Prostate gland (tissue), 2 donors: Measurements from ENCODE around the gene LRRC8A. TPM values are rescaled to one million over a fixed set of nuclear protein-coding genes. Genes with fewer than 3 reads are reported as not detected.

Source experiments
- DNase-seq: peaks from one replicate; pipeline ENCODE4 v3.0.0-alpha.2; 2019; ENCODE audit warnings: low spot score
- H3K27ac ChIP-seq, 2 donors: fragments of 200-600 bp; sonication (generic); 2 replicates each; pipeline ENCODE4 v1.5.1; 2017 to 2019
- H3K27me3 ChIP-seq: fragments of 200-600 bp; sonication (generic); replicated peaks from 2 replicates; pipeline ENCODE4 v1.5.1; 2019; ENCODE audit not compliant: insufficient read depth
- H3K36me3 ChIP-seq, 2 donors: fragments of 200-600 bp; sonication (generic); 1 replicate in 1 of 2; 2 replicates in 1 of 2; pipeline versions ENCODE4 v1.5.1 to v1.8.1; 2017 to 2019
- H3K4me1 ChIP-seq: fragments of 200-600 bp; sonication (generic); replicated peaks from 2 replicates; pipeline ENCODE4 v1.5.1; 2019
- H3K4me3 ChIP-seq, 2 donors: fragments of 200-600 bp; sonication (generic); 2 replicates each; pipeline ENCODE4 v1.5.1; 2017 to 2019
- H3K9me3 ChIP-seq: fragments of 200-600 bp; sonication (generic); 2 replicates; pipeline ENCODE4 v1.5.1; 2017
- POLR2A ChIP-seq: fragments of 450-650 bp; IDR thresholded peaks from one replicate; pipeline ENCODE4 v1.6.1; 2016; ENCODE audit warnings: antibody characterized with exemption, mild to moderate bottlenecking
- POLR2AphosphoS5 ChIP-seq: sonication (generic); formaldehyde crosslinking; IDR thresholded peaks from one replicate; pipeline ENCODE4 v1.6.1; 2017; ENCODE audit warnings: antibody characterized with exemption
- WGBS: methylation state at CpG from one replicate; pipeline ENCODE4 v1.1.5; 2018; 5-methylcytosine and 5-hydroxymethylcytosine counted together
- intact Hi-C: fragments of 100-400 bp; cut with DNase I; formaldehyde crosslinking; loops from one replicate; pipeline ENCODE4 v1.14.2; 2022
- total RNA-seq, 2 donors: library from RNA; depleted of rRNA; stranded (reverse); fragments of >200 nt; gene quantifications; one replicate each; pipeline ENCODE4 v1.1.0, GENCODE V29; 2016
- TF ChIP-seq, protein P1 (sequence below), 4 experiments: fragments of 200-600 bp in 2 of 4; fragments of 450-650 bp in 2 of 4; sonication (generic) in 2 of 4; IDR thresholded peaks; 1 replicate in 3 of 4; 2 replicates in 1 of 4; pipeline ENCODE4 v1.5.1; 2016 to 2019; ENCODE audit warnings: antibody characterized with exemption in 4 of 4, mild to moderate bottlenecking in 2 of 4, moderate library complexity in 2 of 4

Gene LRRC8A
- total RNA-seq, 2 donors from 2014 or later, result 78.2 to 78.8 TPM

DNA sequence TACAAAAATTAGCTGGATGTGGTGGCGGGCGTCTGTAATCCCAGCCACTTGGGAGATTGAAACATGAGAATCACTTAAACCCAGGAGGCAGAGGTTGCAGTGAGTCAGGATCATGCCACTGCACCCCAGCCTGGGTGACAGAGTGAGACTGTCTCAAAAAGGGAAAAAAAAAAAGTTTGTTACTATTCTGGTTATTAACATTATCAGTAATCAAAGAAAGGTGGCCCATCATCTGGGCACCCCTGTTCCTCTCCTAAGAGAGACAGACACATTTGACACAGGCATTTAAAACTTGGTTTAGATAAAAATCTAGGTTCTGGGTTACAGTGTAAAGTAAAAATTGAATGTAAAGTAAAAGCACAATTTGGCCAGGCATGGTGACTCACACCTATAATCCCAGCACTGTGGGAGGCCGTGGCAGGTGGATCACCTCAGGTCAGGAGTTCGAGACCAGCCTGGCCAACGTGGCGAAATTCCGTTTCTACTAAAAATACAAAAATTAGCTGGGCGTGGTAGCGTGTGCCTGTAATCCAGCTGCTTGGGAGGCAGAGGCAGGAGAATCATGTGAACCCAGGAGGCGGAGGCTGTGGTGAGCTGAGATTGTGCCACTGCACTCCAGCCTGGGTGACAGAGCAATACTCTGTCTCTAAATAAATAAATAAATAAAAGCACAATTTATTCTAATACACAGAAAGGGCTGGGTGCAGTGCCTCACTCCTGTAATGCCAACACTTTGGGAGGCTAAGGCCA, 22.1 kb downstream of the LRRC8A start:
- no peak for TF ChIP-seq POLR2A
- TF ChIP-seq POLR2AphosphoS5, result no peak
- TF ChIP-seq, protein P1, sequence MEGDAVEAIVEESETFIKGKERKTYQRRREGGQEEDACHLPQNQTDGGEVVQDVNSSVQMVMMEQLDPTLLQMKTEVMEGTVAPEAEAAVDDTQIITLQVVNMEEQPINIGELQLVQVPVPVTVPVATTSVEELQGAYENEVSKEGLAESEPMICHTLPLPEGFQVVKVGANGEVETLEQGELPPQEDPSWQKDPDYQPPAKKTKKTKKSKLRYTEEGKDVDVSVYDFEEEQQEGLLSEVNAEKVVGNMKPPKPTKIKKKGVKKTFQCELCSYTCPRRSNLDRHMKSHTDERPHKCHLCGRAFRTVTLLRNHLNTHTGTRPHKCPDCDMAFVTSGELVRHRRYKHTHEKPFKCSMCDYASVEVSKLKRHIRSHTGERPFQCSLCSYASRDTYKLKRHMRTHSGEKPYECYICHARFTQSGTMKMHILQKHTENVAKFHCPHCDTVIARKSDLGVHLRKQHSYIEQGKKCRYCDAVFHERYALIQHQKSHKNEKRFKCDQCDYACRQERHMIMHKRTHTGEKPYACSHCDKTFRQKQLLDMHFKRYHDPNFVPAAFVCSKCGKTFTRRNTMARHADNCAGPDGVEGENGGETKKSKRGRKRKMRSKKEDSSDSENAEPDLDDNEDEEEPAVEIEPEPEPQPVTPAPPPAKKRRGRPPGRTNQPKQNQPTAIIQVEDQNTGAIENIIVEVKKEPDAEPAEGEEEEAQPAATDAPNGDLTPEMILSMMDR (IDR thresholded peaks at IDR 0.05), result no peak
- no peak overlapping the region for H3K4me3 ChIP-seq
- H3K36me3 ChIP-seq, result peaks cover 11 to 15% of the 10 kb centered on the region in 2 donors
- no peak for DNase-seq
- 92% methylated on average over 10 of the region's 10 CpGs for WGBS
- peak overlapping the region; percentile 18 to 87 for H3K27ac ChIP-seq
- H3K27me3 ChIP-seq, result no peaks in the 10 kb centered on the region
- no peaks in the 10 kb centered on the region for H3K9me3 ChIP-seq
- intact Hi-C loops, result no loop called here
- peaks cover 4% of the 10 kb centered on the region for H3K4me1 ChIP-seq

GRCh38 chr9:128905964-128906363, 24.0 kb downstream of the LRRC8A start:
- no peak for TF ChIP-seq POLR2A
- no peak for TF ChIP-seq POLR2AphosphoS5
- TF ChIP-seq, protein P1 (IDR thresholded peaks at IDR 0.05), result no peak
- H3K4me3 ChIP-seq, result no peak overlapping the region
- DNase-seq, result no peak
- no peaks in the 10 kb centered on the region for H3K27me3 ChIP-seq
- peaks cover 15 to 20% of the 10 kb centered on the region in 2 donors for H3K36me3 ChIP-seq
- 93% methylated on average over 7 of the region's 7 CpGs for WGBS
- intact Hi-C loops, result no loop called here
- H3K9me3 ChIP-seq, result no peaks in the 10 kb centered on the region
- H3K4me1 ChIP-seq, result peaks cover 8% of the 10 kb centered on the region
- no peak overlapping the region for H3K27ac ChIP-seq

DNA sequence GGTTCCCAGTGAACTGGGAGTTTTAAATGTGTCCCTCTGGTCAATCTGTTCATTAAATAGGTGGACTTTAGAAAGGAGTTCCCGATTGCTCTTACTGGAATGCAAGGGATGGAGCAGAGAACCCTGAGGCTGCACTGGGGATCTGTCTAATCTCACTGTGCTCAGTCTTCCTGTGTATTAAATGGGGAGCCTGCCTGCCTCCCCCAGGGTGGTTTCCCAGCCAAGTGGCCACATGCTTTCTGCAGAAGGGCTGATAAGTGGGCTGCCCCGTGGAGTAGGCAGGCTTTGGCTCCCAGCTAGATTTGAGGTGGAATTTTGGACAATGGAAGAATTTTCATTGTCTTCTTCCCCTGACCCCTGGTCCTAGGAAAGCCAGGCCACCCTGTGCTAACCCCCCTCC, 24.8 kb downstream of the LRRC8A start:
- Histone ChIP-seq H3K27ac (no peak overlapping the region), H3K36me3 (peaks cover 15 to 20% of the 10 kb centered on the region in 2 donors), H3K9me3 (no peaks in the 10 kb centered on the region), H3K4me1 (peaks cover 13% of the 10 kb centered on the region), H3K27me3 (no peaks in the 10 kb centered on the region), H3K4me3 (no peak overlapping the region)
- intact Hi-C loops, result no loop called here
- DNase-seq, result no peak
- TF ChIP-seq, protein P1 (IDR thresholded peaks at IDR 0.05), result no peak
- TF ChIP-seq POLR2AphosphoS5 (no peak), POLR2A (no peak)
- 58% methylated on average over 2 of the region's 2 CpGs for WGBS

GRCh38 chr9:128908372-128908771, 26.4 kb downstream of the LRRC8A start:
- H3K27ac ChIP-seq, result no peak overlapping the region
- no peaks in the 10 kb centered on the region for H3K27me3 ChIP-seq
- no peak for TF ChIP-seq POLR2AphosphoS5
- TF ChIP-seq POLR2A, result no peak
- TF ChIP-seq, protein P1 (IDR thresholded peaks at IDR 0.05), result no peak
- 98% methylated on average over 24 of the region's 24 CpGs for WGBS
- H3K4me3 ChIP-seq, result no peak overlapping the region
- H3K9me3 ChIP-seq, result no peaks in the 10 kb centered on the region
- intact Hi-C loops, result no loop called here
- H3K36me3 ChIP-seq, result peaks cover 15 to 20% of the 10 kb centered on the region in 2 donors
- DNase-seq, result no peak
- peaks cover 19% of the 10 kb centered on the region for H3K4me1 ChIP-seq

- H3K27me3 ChIP-seq, result no peaks in the 10 kb centered on the region
- DNase-seq, result no peak
- peak overlapping the region in 1 of 2 donors; percentile 31 for H3K27ac ChIP-seq
- peaks cover 24% of the 10 kb centered on the region for H3K4me1 ChIP-seq
- peaks cover 15 to 20% of the 10 kb centered on the region in 2 donors for H3K36me3 ChIP-seq
- intact Hi-C loops, result no loop called here
- WGBS, result 79% methylated on average over 2 of the region's 4 CpGs
- no peaks in the 10 kb centered on the region for H3K9me3 ChIP-seq
- H3K4me3 ChIP-seq, result no peak overlapping the region
- TF ChIP-seq POLR2A, result no peak
- no peak for TF ChIP-seq POLR2AphosphoS5
- TF ChIP-seq, protein P1 (IDR thresholded peaks at IDR 0.05), result no peak
Measured at GRCh38 chr9:128909859-128910258, 27.9 kb downstream of the LRRC8A start.
